Cardiac atrium fibroblast (primary cell): ENCODE data around the gene CGB5. TPM values are rescaled to one million over a fixed set of nuclear protein-coding genes. Genes with fewer than 3 reads are reported as not detected.

Source experiments
- total RNA-seq: library from RNA; depleted of rRNA; stranded (reverse); fragments of >200 nt; gene quantifications from 2 replicates; pipeline ENCODE4 v1.2.3, GENCODE V29; 2015

CGB5 gene
- total RNA-seq = not detected in 2 replicates

GRCh38 chr19:49043548-49043947 is at the start of gene CGB5:
Gene CGB5, plus strand, starts transcription at chr19:49043848. Its CDS starts 362 bp downstream, at chr19:49044210.

GRCh38 chr19:49017041-49017665 is 26.5 kb upstream of the CGB5 start, which contains the start of gene LHB:
Gene LHB, minus strand, starts transcription at chr19:49017091. Its CDS starts 10 bp downstream, at chr19:49017081.

GRCh38 chr19:49024233-49024632 is 19.4 kb upstream of the CGB5 start, which contains the start of gene CGB3:
Gene CGB3, minus strand, starts transcription at chr19:49024333. Its CDS starts 362 bp downstream, at chr19:49023971.

GRCh38 chr19:49031642-49032301 is 11.9 kb upstream of the CGB5 start, which contains the start of gene CGB2:
Gene CGB2, plus strand, starts transcription at chr19:49031890. Its CDS starts 206 bp downstream, at chr19:49032096.

GRCh38 chr19:49036815-49037214 is 6.8 kb upstream of the CGB5 start, which contains the start of gene CGB1:
Gene CGB1, minus strand, starts transcription at chr19:49036895. Its CDS starts 184 bp downstream, at chr19:49036711.

GRCh38 chr19:49049011-49049410 is 5.4 kb downstream of the CGB5 start, which contains the start of gene CGB8:
Gene CGB8, minus strand, starts transcription at chr19:49049111. Its CDS starts 372 bp downstream, at chr19:49048739.

GRCh38 chr19:49057636-49058234 is 14.1 kb downstream of the CGB5 start, which contains the start of gene CGB7:
Gene CGB7, minus strand, starts transcription at chr19:49057749. Its CDS starts 2,374 bp downstream, at chr19:49055375.

GRCh38 chr19:49064768-49065611 is 21.3 kb downstream of the CGB5 start, which contains the start of gene NTF4:
Gene NTF4, minus strand, starts transcription at chr19:49064818. Its CDS starts 2,821 bp downstream, at chr19:49061997.

GRCh38 chr19:49085020-49085867 is 41.6 kb downstream of the CGB5 start, which contains the start of gene SNRNP70:
Gene SNRNP70, plus strand, starts transcription at chr19:49085451. Its CDS starts 964 bp downstream, at chr19:49086415.

Other genes starting within 250 kb of the CGB5 start
- gene BCAT2, start 232.8 kb upstream of the CGB5 start, total RNA-seq = 50.5 and 82.1 TPM in 2 replicates
- gene HSD17B14, start 207.4 kb upstream of the CGB5 start, total RNA-seq = 0.49 and 1.8 TPM in 2 replicates
- gene PLEKHA4, start 175.2 kb upstream of the CGB5 start, total RNA-seq = 9.7 and 28.4 TPM in 2 replicates
- 51.0 and 87.6 TPM in 2 replicates for gene PPP1R15A, start 171.4 kb upstream of the CGB5 start, total RNA-seq
- gene TULP2, start 145.1 kb upstream of the CGB5 start, total RNA-seq = 2.8 TPM in 1 of 2 replicates, not detected in the other
- 580 and 629 TPM in 2 replicates for gene NUCB1, start 143.5 kb upstream of the CGB5 start, total RNA-seq
- gene DHDH, start 110.1 kb upstream of the CGB5 start, total RNA-seq = not detected in 2 replicates
- 85.0 and 99.0 TPM in 2 replicates for gene BAX, start 89.0 kb upstream of the CGB5 start, total RNA-seq
- gene FTL, start 78.5 kb upstream of the CGB5 start, total RNA-seq = 7,567 and 8,205 TPM in 2 replicates
- 135 and 151 TPM in 2 replicates for gene GYS1, start 50.5 kb upstream of the CGB5 start, total RNA-seq
- 155 and 181 TPM in 2 replicates for gene RUVBL2, start 50.0 kb upstream of the CGB5 start, total RNA-seq
- not detected in 2 replicates for gene LHB, start 26.8 kb upstream of the CGB5 start, total RNA-seq
- not detected in 2 replicates for gene CGB3, start 19.5 kb upstream of the CGB5 start, total RNA-seq
- not detected in 2 replicates for gene CGB2, start 12.0 kb upstream of the CGB5 start, total RNA-seq
- not detected in 2 replicates for gene CGB1, start 7.0 kb upstream of the CGB5 start, total RNA-seq
- gene CGB8, start 5.3 kb downstream of the CGB5 start, total RNA-seq = not detected in 2 replicates
- 0.97 TPM in 1 of 2 replicates, not detected in the other for gene CGB7, start 13.9 kb downstream of the CGB5 start, total RNA-seq
- gene NTF4, start 21.0 kb downstream of the CGB5 start, total RNA-seq = not detected in 2 replicates
- gene KCNA7, start 28.9 kb downstream of the CGB5 start, total RNA-seq = not detected in 2 replicates
- 174 and 218 TPM in 2 replicates for gene SNRNP70, start 41.6 kb downstream of the CGB5 start, total RNA-seq
- 12.1 and 13.1 TPM in 2 replicates for gene LIN7B, start 70.5 kb downstream of the CGB5 start, total RNA-seq
- gene C19orf73, start 75.3 kb downstream of the CGB5 start, total RNA-seq = 0.97 and 2.2 TPM in 2 replicates
- gene PPFIA3, start 75.7 kb downstream of the CGB5 start, total RNA-seq = 2.8 and 7.6 TPM in 2 replicates
- gene HRC, start 111.5 kb downstream of the CGB5 start, total RNA-seq = 0.18 and 0.32 TPM in 2 replicates
- gene TRPM4, start 113.9 kb downstream of the CGB5 start, total RNA-seq = 21.4 and 24.2 TPM in 2 replicates